K562 (cell line): Measurements from ENCODE around the gene LARP4B. TPM values are rescaled to one million over a fixed set of nuclear protein-coding genes. Genes with fewer than 3 reads are reported as not detected.

Source experiments
- ATAC-seq: fragments of 200-7000 bp; cut with Tn5 transposase; 3 replicates; pipeline ENCODE4 v1.9.1; 2020; ENCODE audit warnings: moderate library complexity
- BruUV-seq: library from RNA; stranded (reverse); fragments of 400-500 nt; replicated peaks from 2 replicates; lab custom pipeline; 2021; lab: Mats Ljungman, UMichigan
- CTCF ChIA-PET: fragments of 300-600 bp; formaldehyde crosslinking; extraction: SDS; loops from one replicate; lab custom pipeline; 2021; ENCODE audit warnings: low intra/inter-chr PET ratio; lab: Yijun Ruan, JAX
- POLR2A ChIA-PET: fragments of 300-600, 350-650 bp; sonication (Branson Sonifier 250); formaldehyde crosslinking; extraction: SDS; loops from one replicate; lab custom pipeline; 2021; ENCODE audit warnings: antibody characterized with exemption, inconsistent platforms; lab: Yijun Ruan, JAX
- DNase-seq, 4 experiments: peaks; one replicate each; pipeline versions ENCODE4 v3.0.0 to v3.0.0-alpha.2; 2011 to 2018; ENCODE audit warnings: low spot score in 3 of 4, mixed read lengths in 3 of 4; ENCODE audit errors: extremely low read depth in 1 of 4
- FAIRE-seq: peaks from 2 replicates; lab custom pipeline; 2011; peaks lifted over from hg19 to GRCh38; lab: Jason Lieb, UNC
- H2AFZ ChIP-seq: 2 replicates; pipeline ENCODE4 v1.6.0; 2011; ENCODE audit warnings: low read depth, low read length, control low read depth, inconsistent platforms
- H3K27ac ChIP-seq: fragments of 200-600 bp; 3 replicates; pipeline ENCODE4 v1.8.0; 2011; ENCODE audit warnings: low read depth, mild to moderate bottlenecking, control low read depth, inconsistent platforms, low read length, moderate library complexity, mixed read lengths; ENCODE audit errors: extremely low read depth
- H3K27me3 ChIP-seq, 2 experiments: fragments of 300-600 bp in 1 of 2; 2 replicates in 1 of 2; 3 replicates in 1 of 2; pipeline versions ENCODE4 v1.6.0 to v1.8.0; 2011; ENCODE audit warnings: inconsistent platforms in 2 of 2, low read length in 2 of 2, mild to moderate bottlenecking in 1 of 2, mixed read lengths in 1 of 2, moderate library complexity in 1 of 2; ENCODE audit not compliant: control insufficient read depth in 2 of 2, insufficient read depth in 2 of 2
- H3K36me3 ChIP-seq: fragments of 300-600 bp; 3 replicates; pipeline ENCODE4 v1.8.0; 2011; ENCODE audit warnings: mild to moderate bottlenecking, low read length, inconsistent platforms; ENCODE audit not compliant: control insufficient read depth, insufficient read depth
- H3K4me1 ChIP-seq, 2 experiments: fragments of 200-600 bp in 1 of 2; replicated peaks in 1 of 2; 2 replicates in 1 of 2; 3 replicates in 1 of 2; pipeline versions ENCODE4 v1.5.1 to v1.8.0; 2011; ENCODE audit warnings: inconsistent platforms in 2 of 2, low read length in 2 of 2, mild to moderate bottlenecking in 1 of 2, mixed read lengths in 1 of 2, moderate library complexity in 1 of 2; ENCODE audit not compliant: control insufficient read depth in 2 of 2, insufficient read depth in 2 of 2
- H3K4me2 ChIP-seq: 2 replicates; pipeline ENCODE4 v1.6.1; 2011; ENCODE audit warnings: low read length, control low read depth, inconsistent platforms, mixed read lengths; ENCODE audit not compliant: insufficient read depth
- H3K4me3 ChIP-seq: fragments of 200-600 bp; sonication (generic), shearing (Covaris generic); 2 replicates; pipeline ENCODE4 v1.5.1; 2016; ENCODE audit warnings: control low read depth, inconsistent platforms
- H3K79me2 ChIP-seq: fragments of 200-600 bp; 3 replicates; pipeline ENCODE4 v1.8.0; 2011; ENCODE audit warnings: low read length, inconsistent platforms; ENCODE audit not compliant: control insufficient read depth, insufficient read depth
- H3K9ac ChIP-seq, 2 experiments: 2 replicates each; pipeline versions ENCODE4 v1.6.0 to v1.6.1; 2011; ENCODE audit warnings: low read depth in 2 of 2, low read length in 2 of 2, control low read depth in 1 of 2, inconsistent platforms in 1 of 2, mild to moderate bottlenecking in 1 of 2, mixed read lengths in 1 of 2; ENCODE audit not compliant: insufficient read depth in 1 of 2
- H3K9me1 ChIP-seq: one replicate; pipeline ENCODE4 v1.6.0; 2011; ENCODE audit warnings: inconsistent platforms, mild to moderate bottlenecking, low read length, moderate library complexity; ENCODE audit not compliant: control insufficient read depth, insufficient read depth
- H3K9me3 ChIP-seq: replicated peaks from 2 replicates; pipeline ENCODE4 v1.5.1; 2011; ENCODE audit warnings: low read depth, low read length, inconsistent platforms; ENCODE audit not compliant: control insufficient read depth, insufficient read depth
- H4K20me1 ChIP-seq: replicated peaks from 2 replicates; pipeline ENCODE4 v1.6.1; 2011; ENCODE audit warnings: low read length, inconsistent platforms, mixed read lengths; ENCODE audit not compliant: control insufficient read depth, insufficient read depth
- CXXC5 ChIP-seq: fragments of 250-450 bp; sonication (Bioruptor Pico); IDR thresholded peaks from 2 replicates; pipeline ENCODE4 v1.8.0; 2022; ENCODE audit warnings: inconsistent platforms, mild to moderate bottlenecking, moderate library complexity
- ZNF263 ChIP-seq: sonication (generic); formaldehyde crosslinking; IDR thresholded peaks from 2 replicates; pipeline ENCODE4 v1.8.0; 2022; ENCODE audit warnings: mild to moderate bottlenecking, missing genetic modification reagents, borderline replicate concordance
- WGBS: fragments of 100-300 bp; shearing (Covaris generic); methylation state at CpG from one replicate; pipeline ENCODE4 v1.1.6; 2016; ENCODE audit warnings: low coverage, mixed read lengths; ENCODE audit not compliant: insufficient coverage; ENCODE audit errors: missing lambda C conversion rate; 5-methylcytosine and 5-hydroxymethylcytosine counted together
- in situ Hi-C: fragments of 300-500 bp; cut with MboI; formaldehyde crosslinking; loops from 4 replicates; pipeline ENCODE4 v1.15.0; 2018; ENCODE audit warnings: inconsistent platforms, mixed read lengths
- intact Hi-C: fragments of 100-400 bp; cut with micrococcal nuclease; formaldehyde crosslinking; loops from 2 replicates; pipeline ENCODE4 v1.14.2; 2022
- polyA plus RNA-seq, 8 experiments: library from polyadenylated mRNA; depleted of rRNA in 4 of 8; stranded (reverse) in 5 of 8; unstranded in 3 of 8; fragments of >200 nt; fragmentation: Nextera tagmentation in 2 of 8; fragmentation: Illumina TruSeq in 1 of 8; extraction: Ambion mirVana in 2 of 8; extraction: Trizol in 1 of 8; gene quantifications; 2 replicates each; pipeline versions ENCODE4 v1.2.1 to v1.2.3, GENCODE V29; 2011 to 2014; ENCODE audit warnings: inconsistent platforms in 1 of 8, missing spikeins in 1 of 8
- total RNA-seq, 7 experiments: library from RNA; depleted of rRNA in 6 of 7; stranded (reverse); fragments of >200 nt in 6 of 7; fragmentation: Illumina TruSeq in 2 of 7; extraction: Trizol in 2 of 7; gene quantifications; 2 replicates each; pipeline versions ENCODE4 v1.2.1 to v1.2.3, GENCODE V29; 2011 to 2021; ENCODE audit warnings: low replicate concordance in 1 of 7

Gene LARP4B
- total and polyA plus RNA-seq, 9 of the 15 experiments (the other 6 are each of a cell fraction or from before 2014, with no cell fraction given), result 11.8 to 130 (median 42.6) TPM

DNA sequence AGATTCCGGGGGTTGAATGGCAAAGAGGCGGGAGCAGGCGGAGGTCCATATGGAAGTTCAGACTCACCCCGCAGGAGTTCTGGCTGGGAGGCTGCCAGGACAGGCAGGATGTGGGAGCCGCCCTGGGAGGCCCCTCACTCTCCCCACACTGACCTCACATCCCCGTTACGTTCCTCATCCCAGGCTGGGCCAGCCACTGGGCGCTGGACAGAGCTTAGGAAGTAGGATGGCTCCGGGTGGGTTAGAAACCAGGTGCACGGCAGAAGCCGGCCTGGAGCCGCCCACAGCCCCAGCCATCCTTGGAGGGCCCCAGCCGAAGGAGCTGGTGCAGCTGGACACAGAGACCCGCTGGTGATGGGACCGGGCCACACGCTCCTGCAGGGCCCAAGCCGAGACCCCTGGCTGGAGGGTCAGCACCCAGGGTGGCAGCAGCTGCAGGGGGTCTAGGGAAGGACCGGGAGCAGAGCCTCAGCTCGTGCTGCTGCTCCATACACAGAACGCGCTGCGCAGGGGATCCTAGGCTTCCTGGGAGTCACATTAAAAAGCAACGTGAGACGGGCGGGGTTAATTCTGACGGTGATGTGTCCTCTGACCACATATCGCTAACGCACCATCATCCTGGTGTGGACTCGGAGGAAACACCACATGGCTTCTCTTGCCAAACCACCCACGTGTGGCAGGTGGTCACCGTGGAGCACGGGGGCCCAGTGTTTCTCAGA, 143.4 kb downstream of the LARP4B start:
- H3K9me3 ChIP-seq, result no peaks in the 10 kb centered on the region
- in situ Hi-C loops (no loop called here), intact Hi-C loops (loop anchor here (5.0 kb wide), 1 partner anchor 196 kb away; no protein-coding TSS in a partner anchor)
- H3K9ac ChIP-seq, result no peak overlapping the region
- H3K27ac ChIP-seq, result no peak overlapping the region
- peaks cover 3% of the 10 kb centered on the region for H3K9me1 ChIP-seq
- H3K4me1 ChIP-seq, result peaks cover 6 to 53% of the 10 kb centered on the region in 2 experiments; a peak in 3 of 5 replicates
- DNase-seq, result peak in 2 of 4 experiments; percentile 14 to 16
- CTCF ChIA-PET, result interaction anchor here (0.6 to 2.1 kb wide), 2 partner anchors 63 to 277 kb away, joined by 3 to 9 read pairs; no protein-coding TSS in a partner anchor
- no peaks in the 10 kb centered on the region for H3K79me2 ChIP-seq
- TF ChIP-seq ZNF263, result no peak
- 18% methylated on average over 31 of the region's 32 CpGs for WGBS
- H3K4me2 ChIP-seq, result no peak overlapping the region
- FAIRE-seq, result no peak
- no peak overlapping the region for H2AFZ ChIP-seq
- no TSS peak for BruUV-seq
- ATAC-seq, result no peak
- POLR2A ChIA-PET, result interaction anchor here (1.1 kb wide), 1 partner anchor 42 kb away, joined by 3 read pairs; no protein-coding TSS in a partner anchor
- no peaks in the 10 kb centered on the region; the same call in 1 of the 2 replicates for H4K20me1 ChIP-seq
- H3K27me3 ChIP-seq, result peaks cover 29 to 73% of the 10 kb centered on the region in 2 experiments
- H3K36me3 ChIP-seq, result no peaks in the 10 kb centered on the region
- no peak overlapping the region for H3K4me3 ChIP-seq

DNA sequence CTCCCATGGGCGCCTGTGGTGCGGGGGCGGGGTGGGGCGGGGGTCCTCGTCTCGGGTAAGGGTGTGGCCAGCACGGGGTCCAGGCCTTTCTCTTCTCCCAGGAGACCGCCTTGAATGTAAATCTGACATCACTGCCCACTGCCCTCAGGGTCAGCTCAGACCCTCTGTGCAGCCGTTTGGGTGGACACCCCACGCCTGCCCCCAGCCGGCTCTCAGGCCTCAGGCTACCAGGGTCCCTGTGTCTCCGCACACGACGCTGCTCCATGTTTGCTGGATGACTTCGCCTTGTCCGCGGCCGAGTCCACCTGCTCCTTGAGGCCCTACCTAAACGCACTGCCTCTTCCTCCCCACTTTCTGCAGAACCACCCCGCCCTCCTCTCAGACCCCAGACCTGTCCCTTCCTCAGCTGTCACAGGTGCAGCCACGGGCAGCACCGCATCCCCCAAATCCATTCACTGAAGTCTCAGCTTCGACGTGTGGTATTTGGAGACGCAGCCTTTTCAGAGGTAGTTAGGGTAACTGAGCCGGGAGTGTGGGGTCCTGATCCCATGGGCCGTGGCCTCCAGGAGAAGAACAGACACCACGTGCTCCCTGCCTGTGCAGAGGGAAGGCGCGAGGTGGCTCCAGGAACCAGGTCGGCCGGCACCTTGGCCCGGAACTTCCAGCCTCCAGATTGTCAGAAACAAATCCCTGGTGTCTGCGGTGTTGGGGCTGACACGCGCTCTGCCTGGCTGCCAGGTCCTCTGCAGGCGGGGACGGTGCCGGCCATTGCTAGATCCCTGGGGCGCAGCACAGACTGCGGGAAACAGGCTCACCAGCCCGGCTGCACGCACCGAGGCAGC, 144.7 kb downstream of the LARP4B start:
- Histone ChIP-seq H3K4me1 (peaks cover 6 to 54% of the 10 kb centered on the region in 2 experiments; a peak in 3 of 5 replicates), H3K79me2 (no peaks in the 10 kb centered on the region), H3K9me3 (no peaks in the 10 kb centered on the region), H2AFZ (no peak overlapping the region), H3K4me2 (no peak overlapping the region), H3K27me3 (peaks cover 41 to 83% of the 10 kb centered on the region in 2 experiments), H3K4me3 (no peak overlapping the region), H3K9me1 (peaks cover 3% of the 10 kb centered on the region), H3K27ac (no peak overlapping the region), H3K9ac (no peak overlapping the region), H3K36me3 (no peaks in the 10 kb centered on the region), H4K20me1 (no peaks in the 10 kb centered on the region; the same call in 1 of the 2 replicates)
- intact Hi-C loops, result loop anchor here (5.0 kb wide), 1 partner anchor 195 kb away; no protein-coding TSS in a partner anchor
- DNase-seq (peak in 2 of 4 experiments; percentile 9 to 13), ATAC-seq (no peak), FAIRE-seq (no peak)
- ChIA-PET CTCF (no interaction called here), POLR2A (no interaction called here)
- in situ Hi-C loops, result no loop called here
- BruUV-seq, result no TSS peak
- WGBS, result 22% methylated on average over 35 of the region's 44 CpGs
- no peak for TF ChIP-seq CXXC5
